Loucy (cell line): Measurements from ENCODE around the gene COL26A1.
"Not testable (repeated sequence)": the region's sequence is repeated elsewhere in the genome, so short reads cannot be mapped to it uniquely, and the experiment has no call there.

ENCODE experiments used
- EZH2phosphoT487 ChIP-seq: fragments of 200-600 bp; IDR thresholded peaks from 2 replicates; pipeline ENCODE4 v1.6.1; 2018; ENCODE audit warnings: antibody characterized with exemption, mild to moderate bottlenecking, moderate library complexity, borderline replicate concordance
- TF ChIP-seq, protein P1 (sequence below): fragments of 200-600 bp; sonication (generic); conservative IDR thresholded peaks from 2 replicates; pipeline ENCODE4 v1.5.1; 2014; ENCODE audit warnings: mild to moderate bottlenecking, antibody characterized with exemption, low read length

DNA sequence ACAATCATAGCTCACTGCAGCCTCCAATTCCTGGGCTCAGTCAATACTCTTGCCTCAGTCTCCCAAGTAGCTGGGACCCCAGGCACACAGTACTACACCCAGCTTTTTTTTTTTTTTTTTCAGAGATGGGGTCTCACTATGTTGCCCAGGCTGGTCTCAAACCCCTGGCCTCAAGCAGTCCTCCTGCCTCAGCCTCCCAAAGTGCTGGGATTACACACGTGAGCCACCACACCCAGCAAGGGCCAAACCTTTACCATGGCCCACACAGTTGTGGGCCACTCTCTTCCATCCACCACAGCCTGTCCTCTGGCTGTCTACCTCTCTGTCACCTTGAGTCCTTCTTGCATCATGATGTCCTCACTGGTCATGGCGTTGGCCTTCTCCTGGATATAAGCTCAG is 242.3 kb downstream of the COL26A1 start:
- TF ChIP-seq, protein P1, sequence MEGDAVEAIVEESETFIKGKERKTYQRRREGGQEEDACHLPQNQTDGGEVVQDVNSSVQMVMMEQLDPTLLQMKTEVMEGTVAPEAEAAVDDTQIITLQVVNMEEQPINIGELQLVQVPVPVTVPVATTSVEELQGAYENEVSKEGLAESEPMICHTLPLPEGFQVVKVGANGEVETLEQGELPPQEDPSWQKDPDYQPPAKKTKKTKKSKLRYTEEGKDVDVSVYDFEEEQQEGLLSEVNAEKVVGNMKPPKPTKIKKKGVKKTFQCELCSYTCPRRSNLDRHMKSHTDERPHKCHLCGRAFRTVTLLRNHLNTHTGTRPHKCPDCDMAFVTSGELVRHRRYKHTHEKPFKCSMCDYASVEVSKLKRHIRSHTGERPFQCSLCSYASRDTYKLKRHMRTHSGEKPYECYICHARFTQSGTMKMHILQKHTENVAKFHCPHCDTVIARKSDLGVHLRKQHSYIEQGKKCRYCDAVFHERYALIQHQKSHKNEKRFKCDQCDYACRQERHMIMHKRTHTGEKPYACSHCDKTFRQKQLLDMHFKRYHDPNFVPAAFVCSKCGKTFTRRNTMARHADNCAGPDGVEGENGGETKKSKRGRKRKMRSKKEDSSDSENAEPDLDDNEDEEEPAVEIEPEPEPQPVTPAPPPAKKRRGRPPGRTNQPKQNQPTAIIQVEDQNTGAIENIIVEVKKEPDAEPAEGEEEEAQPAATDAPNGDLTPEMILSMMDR = not testable (repeated sequence)
- TF ChIP-seq EZH2phosphoT487 = not testable (repeated sequence)
